Forelimb muscle (tissue), 1 donor: Measurements from ENCODE around the gene RAB17. TPM values are rescaled to one million over a fixed set of nuclear protein-coding genes. Genes with fewer than 3 reads are reported as not detected.

Experiments used
- DNase-seq: peaks from one replicate; pipeline ENCODE4 v3.0.0-alpha.2; 2013; ENCODE audit warnings: low read depth
- polyA plus RNA-seq: library from polyadenylated mRNA; unstranded; fragments of 120-200 nt; gene quantifications from one replicate; pipeline ENCODE4 v1.2.1, GENCODE V29; 2013; ENCODE audit not compliant: insufficient read length

The RAB17 gene
- polyA plus RNA-seq, 1 donor: 4.1 TPM

DNA sequence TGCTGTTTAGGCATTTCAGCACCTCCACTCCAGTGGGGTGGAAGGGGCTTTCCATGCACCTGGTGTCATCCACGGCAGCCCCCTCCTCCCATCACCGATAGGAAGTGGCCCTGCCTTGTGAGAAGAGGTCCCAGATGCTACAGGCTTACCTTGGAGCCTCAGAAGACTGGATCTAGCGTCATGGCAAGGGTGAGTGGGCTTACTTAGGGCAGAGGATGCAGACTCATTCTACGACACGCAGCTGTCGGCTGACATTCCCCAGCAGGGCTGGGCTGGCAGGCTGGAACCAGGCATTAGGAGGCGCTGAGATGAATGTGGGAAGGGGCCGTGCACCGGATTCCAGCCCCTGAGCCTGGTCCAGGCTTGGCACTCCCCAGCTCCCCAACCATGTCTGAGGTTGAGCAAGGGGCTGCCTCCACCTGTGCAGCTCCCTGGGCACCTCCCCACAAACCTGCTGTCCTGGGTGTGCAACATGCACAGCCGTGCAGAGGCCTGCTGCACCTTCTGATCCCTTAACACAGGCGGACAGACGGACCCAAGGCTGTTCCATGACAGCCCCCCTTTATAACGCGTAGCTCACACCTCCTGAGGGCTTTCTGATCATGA lies 25.9 kb downstream of the RAB17 start:
- DNase-seq: no peak

DNA sequence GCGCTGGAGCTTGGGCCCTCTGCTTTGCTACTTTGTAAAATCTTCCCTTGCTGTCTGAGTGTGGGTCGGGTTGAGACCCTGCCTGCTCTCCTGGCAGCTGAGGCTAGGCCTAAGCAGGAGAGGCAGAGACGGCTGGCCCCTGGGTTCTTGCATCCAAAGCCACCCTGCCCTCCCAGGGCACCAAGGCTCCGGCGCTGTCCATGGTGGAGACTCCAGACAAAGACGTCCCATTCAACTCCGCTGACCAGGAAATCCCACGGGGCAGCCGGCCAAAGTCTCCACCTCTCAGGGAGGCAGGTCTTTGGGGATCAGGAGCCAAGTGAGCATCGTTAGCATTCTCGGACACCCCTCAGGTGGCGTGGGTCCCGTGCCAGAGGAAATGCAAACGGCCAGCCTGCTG lies 26.7 kb downstream of the RAB17 start:
- no peak for DNase-seq

DNA sequence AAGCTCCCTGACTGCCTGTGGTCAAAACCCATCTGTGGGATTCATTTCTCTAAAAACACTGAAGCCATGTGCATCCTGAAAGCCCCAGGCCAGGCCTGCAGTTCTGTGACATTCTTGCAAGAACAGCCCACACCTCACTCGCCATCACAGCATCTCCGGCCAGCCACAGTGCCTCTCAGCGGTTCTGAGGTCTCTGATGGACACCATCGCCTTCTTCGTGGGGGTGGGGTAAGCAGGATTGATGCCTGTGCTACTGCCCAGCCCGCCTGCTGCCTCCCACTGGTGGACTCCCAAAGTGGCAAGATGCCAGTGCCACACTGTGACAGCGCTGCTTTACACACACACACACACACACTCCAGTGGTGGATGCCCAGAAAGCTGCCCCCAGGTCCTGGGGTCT lies 29.3 kb downstream of the RAB17 start:
- no peak for DNase-seq

DNA sequence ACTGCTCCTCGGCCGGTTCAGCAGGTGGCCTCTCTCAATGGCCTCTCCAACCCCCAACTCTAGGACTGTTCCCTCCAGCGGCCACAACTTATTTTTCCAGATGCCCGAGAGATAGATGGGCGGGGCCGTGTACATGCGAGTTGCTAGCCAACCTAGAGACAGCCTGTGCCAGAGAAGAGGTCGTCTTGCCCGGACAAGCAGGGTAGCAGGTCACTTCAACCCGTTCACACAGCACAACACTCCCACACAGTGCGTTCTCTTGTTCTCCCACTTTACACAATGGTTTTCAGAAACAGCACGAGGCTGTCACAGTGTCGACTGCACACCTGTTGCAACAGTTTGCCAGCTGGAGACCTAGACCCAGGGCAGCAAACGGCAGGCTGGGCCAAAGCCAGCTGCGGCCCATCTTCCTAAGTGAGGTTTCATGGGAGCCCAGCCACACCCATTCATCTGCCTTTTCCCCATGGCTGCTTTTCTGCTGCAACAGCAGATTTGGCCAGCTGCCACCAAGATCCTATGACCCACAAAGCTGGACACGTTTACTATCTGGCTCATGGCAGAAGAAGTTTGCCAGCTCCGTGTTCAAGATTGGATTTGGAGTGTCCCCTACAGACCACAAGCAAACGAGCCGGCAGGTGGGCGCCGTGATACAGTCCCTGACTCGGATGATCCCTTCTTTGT lies 31.4 kb downstream of the RAB17 start:
- no peak for DNase-seq

DNA sequence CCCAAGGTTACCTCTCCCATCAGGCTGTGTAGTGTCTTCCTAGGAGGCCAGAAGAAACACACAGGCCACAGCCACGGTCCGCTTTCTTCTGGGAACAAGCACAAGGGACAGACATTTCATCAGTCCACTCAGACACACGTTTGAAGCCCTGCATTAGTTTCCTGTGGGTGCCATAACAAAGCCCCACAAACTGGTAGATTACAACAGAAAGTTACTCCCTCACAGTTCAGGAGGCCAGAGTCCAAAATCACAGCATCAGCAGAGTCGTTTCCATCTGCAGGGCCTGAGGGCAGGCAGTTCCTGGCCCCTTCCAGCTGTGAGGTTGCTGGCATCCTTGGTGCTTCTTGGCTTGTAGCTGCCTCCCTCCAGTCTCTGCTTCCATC lies 32.9 kb downstream of the RAB17 start:
- no peak for DNase-seq

DNA sequence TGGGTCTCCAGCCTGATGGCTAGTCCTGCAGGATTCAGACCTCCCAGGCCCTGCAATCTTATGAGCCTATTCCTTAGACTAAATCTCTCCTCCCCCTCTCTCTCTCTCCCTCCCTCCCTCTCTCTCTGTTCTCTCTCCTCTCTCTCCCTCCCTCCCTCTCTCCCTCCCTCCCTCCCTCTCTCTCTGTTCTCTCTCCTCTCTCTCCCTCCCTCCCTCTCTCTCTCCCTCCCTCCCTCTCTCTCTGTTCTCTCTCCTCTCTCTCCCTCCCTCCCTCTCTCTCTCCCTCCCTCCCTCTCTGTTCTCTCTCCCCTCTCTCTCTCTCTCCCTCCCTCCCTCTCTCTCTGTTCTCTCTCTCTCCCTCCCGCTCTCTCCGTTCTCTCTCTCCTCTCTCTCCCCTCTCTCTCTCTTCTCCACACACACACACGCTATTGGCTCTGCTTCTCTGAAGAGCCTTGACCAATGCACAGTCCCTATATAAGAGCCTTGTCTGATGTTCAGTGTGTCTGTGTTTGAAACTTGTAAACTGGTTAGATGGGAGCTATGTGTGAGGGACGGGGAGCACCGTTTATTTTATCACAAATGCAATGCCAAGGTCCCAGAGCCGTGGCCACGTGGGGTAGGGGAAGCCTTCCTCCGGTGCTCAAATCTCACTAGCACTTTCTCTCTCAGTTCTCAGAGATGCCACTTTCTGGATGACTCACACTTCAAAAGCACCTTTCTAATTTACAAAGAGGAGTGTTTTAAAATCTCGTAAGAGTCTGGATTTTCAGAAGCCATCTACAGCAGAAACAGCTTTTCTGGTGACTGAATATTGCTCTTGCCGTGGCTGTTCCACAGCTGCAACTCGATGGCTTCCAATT lies 33.5 kb downstream of the RAB17 start:
- DNase-seq: no peak

DNA sequence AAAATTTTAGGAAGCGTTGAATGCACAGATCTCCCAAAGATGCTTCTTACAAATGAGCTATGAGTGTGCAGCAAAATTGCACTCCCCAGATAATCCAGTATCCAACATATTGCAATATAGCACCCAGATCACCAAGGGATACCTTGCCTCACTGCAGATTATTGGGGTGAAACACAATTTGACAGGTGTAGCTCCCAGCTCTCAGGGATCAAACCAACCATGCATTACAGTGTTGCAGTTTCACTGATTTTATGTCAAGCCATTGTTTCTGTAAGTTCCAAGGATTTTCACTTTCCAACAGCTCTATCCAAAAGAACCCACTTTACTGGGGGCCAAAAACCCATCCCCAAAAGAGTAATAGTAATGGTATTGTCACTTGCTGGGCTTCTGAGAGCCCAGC lies 35.0 kb downstream of the RAB17 start:
- no peak for DNase-seq

DNA sequence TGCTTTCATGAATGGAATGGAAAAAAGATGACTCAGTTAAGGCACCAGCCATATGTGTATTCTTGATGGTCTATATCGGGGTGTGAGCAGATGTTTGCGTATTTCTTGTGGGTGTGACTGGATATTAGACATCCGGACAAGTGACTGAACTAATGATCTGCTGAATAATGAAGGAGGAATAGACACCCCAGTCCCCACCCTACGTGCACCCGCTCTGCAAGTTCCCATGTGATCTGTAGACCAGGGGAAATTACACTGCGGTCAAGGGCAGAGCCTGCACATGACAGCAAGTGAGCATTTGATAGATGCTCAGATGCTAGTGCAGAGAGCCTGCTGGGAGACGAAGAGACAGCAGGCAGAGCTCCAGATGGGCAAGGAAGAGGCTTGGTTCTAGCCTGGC lies 36.6 kb downstream of the RAB17 start:
- no peak for DNase-seq

DNA sequence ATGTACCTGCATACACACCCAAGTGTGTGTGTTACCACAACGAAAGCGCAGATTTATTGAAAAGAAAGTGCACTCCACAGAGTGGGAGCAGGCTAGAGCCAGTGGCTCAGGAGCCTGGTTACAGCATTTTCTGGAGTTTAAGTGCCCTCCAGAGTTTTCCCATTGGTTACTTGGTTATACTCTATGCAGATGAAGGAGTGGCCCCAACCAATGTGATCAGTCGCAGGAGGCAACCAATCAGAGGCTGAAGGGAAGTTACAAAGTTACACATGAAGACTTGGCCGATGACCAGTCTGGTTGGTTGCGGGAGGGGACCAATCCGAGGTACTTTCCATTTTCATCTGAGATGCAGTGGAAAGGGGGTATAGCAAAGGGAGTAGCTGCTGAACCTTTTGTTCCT lies 37.6 kb downstream of the RAB17 start:
- DNase-seq: no peak

DNA sequence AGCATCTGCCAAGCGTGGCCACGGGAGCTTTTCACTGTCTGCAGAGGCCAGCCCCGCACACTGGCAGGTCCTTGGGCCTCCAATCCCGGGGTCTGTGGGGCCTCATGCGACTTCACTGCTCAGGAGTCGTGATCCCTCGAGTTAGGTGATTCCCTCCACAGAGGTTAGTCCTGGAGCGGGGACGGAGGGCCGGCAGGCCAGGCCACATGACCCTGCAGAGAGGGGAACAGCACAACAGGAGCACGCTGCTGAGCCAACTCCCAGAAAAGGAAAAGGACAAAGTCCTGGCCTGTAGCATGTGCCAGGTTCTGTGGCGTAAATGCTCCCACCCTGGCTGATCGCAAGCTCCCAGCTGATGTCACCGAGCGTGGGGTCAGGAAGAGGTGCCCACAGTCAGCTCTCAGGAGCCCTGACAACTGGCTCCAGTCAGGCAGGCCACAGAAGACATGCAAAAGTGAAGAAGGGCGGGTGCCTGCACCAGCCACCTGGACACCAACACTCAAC lies 39.4 kb downstream of the RAB17 start:
- no peak for DNase-seq

DNA sequence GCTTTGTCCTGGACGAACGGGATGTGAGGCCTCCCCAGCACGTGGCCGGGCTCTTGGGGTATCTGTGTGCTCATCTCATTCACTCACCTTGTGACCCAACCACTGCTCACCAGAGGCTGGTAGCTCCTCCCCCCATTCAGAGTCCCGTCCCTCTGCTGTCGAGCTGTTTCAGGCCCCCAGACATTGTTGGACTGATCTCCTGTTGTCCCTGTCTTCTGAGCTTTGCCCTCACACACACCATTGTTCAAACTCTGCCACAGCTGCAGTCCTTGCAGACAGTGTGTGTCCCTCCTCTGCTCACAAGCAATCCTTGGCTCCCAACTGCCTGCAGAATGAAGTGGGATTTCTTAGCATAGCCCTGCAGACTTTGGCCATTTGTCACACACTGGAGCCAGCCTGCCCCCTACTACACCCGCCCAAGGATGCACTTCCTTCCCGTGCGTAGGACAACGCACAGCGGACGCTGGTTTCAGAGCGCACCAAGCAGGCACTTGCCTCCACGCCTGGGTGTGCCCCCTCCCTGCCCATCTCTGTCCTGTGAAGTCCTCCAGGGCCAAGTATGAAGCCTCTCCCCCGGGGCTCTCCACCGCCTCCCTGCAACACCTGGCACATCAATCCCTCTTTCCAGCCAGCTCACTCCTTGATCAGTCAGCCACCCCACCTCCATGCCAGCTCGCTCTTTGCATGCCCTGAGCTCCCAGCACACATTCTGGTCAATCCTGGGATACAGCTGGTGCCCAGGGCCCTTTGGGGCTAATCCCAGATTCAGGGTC lies 40.7 kb downstream of the RAB17 start:
- DNase-seq: no peak

DNA sequence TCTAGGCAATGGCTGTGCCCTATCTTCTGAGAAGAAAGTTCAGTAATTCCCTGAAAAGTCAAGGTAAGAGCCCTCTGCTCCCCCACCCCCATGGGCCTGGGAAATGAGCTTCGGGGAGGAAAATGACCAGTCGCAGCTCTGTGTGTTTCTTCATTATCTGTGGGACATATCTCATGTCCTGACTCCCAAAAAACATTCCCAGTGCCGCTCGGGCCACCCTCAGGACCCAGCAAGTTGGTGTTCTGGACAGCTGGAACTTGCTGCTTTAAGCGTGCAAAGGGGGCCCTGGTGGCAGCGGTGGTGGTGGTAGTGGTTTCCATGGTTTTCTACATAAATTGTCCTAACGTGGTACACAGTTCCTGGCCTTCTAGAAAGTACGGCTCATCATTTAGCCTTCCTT lies 41.3 kb downstream of the RAB17 start:
- DNase-seq: no peak

DNA sequence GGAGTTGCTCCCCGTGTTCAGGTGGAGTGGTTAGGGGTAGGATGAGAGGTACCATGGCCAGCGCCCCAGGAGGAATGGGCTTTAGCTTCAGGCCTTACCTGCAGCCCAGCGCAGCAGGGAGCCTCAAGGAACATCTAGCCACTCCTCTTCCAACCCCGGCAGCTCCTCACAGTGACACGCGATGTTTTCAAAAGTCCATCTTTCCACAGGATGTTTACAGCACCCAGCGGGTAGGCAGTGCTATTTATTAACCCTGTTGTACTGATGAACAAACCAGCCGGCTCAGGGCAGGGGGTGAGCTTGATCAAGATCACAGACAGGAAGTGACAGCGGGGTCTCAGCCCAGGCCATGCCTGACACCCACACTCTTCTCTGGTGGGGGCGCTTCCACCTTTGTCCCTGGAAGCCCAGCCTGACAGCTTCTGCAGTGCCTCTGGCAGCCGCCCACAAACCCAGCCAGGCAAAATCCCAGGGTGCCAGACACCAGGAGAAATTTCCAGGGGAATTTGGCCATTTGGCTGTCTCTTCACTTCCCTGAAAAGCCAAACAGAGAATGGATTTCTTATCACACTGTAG lies 42.6 kb downstream of the RAB17 start:
- DNase-seq: no peak

DNA sequence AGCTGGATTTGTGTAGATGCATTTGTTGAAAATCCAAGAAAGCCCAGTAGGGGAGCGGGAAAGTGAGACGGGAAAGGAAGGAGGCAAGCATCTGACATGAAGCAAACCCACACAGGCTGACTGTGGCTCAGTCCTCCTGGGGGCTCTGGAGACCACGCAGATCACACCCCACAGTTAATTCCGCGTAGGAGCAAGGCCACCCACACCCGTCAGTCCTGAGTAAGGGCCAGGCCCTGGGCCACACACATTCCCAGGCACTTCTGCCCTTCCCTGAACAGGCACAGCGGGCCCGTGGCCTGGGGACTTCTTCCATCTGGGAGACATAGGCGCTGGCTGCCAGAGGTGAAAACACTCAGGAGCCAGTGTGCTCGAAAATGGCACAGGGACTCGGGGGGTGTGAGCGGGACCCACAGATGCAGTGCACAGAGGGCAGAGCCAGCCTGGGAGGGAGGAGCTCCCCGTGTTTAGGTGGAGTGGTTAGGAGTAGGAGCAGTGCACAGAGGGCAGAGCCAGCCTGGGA lies 43.6 kb downstream of the RAB17 start:
- no peak for DNase-seq

DNA sequence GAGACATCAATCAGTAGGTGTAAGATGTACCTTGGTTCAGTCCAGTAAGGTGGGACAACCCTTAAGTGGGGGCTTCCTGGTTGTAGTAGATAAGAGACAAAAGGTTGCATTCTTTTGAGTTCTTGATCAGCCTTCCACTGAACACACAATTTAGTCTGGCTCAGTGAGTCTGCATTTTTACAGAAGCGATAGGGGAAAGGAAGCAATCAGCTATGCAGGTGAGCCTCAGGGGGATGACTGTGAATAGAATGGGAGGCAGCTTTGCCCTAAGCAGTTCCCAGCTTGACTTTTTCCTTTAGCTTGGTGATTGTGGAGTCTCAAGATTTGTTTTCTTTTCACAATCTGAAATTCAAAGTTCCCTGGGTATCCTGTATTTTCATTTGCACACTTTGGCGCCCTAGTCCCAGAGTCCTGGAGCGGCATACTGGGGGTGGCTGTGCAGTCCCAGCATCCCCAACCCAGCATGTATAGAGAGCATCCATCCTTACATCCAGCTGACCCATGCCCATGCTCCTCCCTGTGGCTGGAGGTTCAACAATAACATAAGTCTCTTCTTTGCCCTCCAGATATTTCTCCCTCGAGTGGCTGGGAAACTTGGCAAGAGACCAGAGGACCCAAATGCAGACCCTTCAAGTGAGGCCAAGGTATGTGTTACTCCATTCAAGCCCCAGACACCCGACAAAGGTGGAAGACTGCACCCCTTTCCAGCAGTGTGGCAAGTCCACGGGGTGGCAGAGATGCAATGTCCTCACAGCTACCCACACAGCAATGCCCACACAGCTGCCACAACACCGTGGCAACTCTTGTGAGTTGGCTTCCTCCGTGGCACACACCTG lies 44.3 kb downstream of the RAB17 start:
- DNase-seq: no peak

DNA sequence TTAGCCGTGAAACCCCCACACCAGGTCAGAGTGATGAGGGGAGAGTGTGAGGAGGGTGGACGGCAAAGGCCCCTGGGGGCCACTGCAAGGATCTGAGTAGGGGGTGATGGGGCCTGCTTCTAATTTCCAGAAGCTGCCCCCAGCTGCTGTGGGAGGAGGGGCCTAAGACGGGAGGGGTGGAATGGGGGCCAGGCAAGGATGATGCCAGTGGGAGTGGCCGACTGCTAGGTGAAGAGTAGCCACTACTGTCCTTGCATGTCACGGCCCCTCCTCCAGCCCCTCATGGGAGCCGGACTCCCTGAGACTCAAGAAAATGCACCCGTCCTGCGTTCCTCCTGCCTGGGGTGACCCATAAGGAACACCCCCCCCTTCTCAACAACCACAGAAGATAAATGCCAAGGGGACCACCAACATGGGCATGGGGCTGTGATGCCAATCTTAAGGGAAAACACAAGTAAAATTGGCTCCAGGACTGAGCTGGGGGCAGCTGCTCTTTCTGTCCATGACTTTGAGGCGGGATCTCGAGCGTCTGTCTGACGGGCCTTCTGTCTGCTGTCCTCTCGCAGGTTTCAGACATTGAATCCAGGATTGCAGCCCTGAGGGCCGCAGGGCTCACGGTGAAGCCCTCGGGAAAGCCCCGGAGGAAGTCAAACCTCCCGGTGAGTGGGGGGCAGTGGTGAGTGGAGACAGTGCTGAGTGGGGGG lies 48.4 kb downstream of the RAB17 start:
- no peak for DNase-seq

DNA sequence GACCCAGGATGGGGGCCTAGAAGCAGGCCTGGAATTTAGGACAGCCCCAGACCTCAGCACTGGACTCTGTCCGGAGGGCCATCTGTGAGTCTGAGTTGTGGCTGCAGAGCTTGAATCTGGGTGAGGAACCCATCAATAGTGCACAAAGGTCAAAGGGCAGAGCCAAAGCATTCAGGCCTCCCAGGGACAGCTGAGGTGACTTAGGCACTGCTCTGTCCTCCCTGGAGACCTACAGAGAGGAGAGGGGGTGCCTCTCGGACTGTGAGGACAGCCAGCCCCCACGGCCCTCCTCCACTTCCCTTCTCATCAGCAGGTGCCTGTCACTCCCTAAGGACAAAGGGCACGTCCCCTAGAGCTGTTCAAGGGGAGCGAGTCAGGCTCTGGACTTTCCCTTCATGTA lies 49.3 kb downstream of the RAB17 start:
- DNase-seq: no peak

DNA sequence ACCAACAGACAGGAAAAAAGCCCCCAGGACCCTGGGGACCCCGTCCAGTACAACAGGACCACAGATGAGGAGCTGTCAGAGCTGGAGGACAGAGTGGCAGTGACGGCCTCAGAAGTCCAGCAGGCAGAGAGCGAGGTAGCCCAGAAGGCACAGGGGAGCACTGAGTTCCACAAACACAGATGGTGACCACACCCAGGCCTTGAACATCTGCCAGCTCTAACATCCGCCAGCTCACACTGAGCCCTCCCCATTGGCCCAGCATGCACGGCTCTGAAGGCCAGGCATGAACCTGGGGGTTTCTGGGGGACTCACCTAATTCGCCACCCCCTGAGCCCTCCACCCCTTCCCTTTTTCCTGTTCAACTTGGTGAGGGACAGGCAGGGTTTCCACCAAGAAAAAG lies 49.7 kb downstream of the RAB17 start:
- DNase-seq: peak; percentile 50

DNA sequence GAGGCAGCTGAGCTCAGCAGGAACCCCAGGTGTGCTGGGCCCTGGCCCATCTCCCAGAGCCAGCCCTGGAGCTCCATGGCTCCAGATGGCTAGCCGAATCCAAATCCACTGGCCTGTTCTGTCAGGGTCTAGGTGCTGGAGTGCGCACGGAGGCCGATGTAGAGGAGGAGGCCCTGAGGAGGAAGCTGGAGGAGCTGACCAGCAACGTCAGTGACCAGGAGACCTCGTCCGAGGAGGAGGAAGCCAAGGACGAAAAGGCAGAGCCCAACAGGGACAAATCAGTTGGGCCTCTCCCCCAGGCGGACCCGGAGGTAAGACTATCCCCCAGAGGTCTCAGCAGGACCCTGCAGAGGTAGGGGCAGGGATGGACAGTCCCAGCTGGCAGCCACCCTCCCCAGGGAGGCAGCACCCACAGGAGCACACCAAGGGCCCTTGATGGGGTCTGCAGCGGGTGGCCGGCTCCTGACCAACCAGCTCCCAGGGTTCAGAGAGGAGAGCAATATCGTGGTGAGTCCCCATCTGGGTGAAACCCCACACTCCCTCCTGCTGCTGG lies 50.2 kb downstream of the RAB17 start:
- no peak for DNase-seq

DNA sequence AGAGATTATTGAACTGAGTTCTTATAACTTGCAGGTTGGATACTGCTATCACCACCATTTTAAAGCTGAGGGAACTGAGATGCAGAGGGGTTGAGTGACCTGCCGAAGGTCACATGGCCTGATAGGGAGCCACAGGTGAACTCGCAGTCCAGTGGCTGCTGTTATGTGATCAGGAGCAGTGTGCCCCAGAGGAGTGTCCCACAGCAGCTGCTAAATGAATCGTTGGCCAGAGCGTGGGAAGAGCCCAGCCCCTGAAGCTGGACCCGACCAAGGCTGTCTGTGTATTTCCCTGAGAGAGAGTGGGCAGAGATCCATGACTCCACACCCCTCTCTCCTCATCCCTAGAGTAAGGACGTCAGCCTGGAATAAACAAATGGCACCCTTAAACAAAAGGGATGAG lies 50.9 kb downstream of the RAB17 start:
- DNase-seq: no peak
